Activated CD4-positive, alpha-beta T cell treated with anti-CD3 and anti-CD28 coated beads, Interleukin-2, amount 10 ng/mL, durations not matched to agents 24 days and 14 days (primary cell): ENCODE measurements around the gene PODNL1. TPM values are rescaled to one million over a fixed set of nuclear protein-coding genes. Genes with fewer than 3 reads are reported as not detected.

Experiments
- DNase-seq: peaks from one replicate; pipeline ENCODE4 v3.0.0; 2022
- H3K27ac Mint-ChIP-seq: one replicate; pipeline ENCODE4 v1.8.0; 2022; ENCODE audit warnings: mild to moderate bottlenecking, mixed read lengths
- H3K27me3 Mint-ChIP-seq: one replicate; pipeline ENCODE4 v1.8.0; 2022; ENCODE audit warnings: mixed read lengths
- H3K36me3 Mint-ChIP-seq: one replicate; pipeline ENCODE4 v1.8.0; 2022; ENCODE audit warnings: low read depth, mild to moderate bottlenecking, mixed read lengths
- H3K4me1 Mint-ChIP-seq: one replicate; pipeline ENCODE4 v1.8.0; 2021; ENCODE audit warnings: mixed read lengths
- H3K4me3 Mint-ChIP-seq: one replicate; pipeline ENCODE4 v1.8.0; 2022; ENCODE audit warnings: mild to moderate bottlenecking, moderate library complexity, mixed read lengths
- H3K9me3 Mint-ChIP-seq: one replicate; pipeline ENCODE4 v1.8.0; 2021; ENCODE audit warnings: mixed read lengths
- intact Hi-C: fragments of 100-400 bp; cut with micrococcal nuclease; formaldehyde crosslinking; loops from one replicate; pipeline ENCODE4 v1.15.1; 2023
- total RNA-seq: library from RNA; stranded (reverse); gene quantifications from 2 replicates; pipeline ENCODE4 v1.2.3, GENCODE V29; 2022

Gene PODNL1
- total RNA-seq, 1 donor from 2014 or later: not detected

DNA sequence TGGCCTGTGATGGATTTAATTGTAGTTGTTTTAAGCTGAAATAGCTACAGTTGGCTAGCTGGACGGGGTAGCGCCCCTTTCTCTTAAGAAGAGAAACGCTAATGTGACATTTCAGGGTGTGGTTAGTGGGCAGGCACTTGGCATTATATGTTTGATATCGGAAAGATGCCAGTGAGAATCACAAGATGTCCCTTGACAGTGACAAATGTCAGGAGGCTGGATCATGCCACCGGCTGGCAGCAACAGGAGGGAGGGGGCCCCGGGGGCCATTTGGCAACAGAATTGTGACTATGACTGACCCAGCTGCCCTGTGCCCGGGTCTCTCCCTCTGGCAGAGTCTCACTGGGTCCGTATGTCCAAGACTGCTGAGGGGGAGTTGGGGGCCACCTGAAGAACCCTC, 18.8 kb upstream of the PODNL1 start:
- H3K4me1 Mint-ChIP-seq: peaks cover 9% of the 10 kb centered on the region
- H3K27me3 Mint-ChIP-seq: no peaks in the 10 kb centered on the region
- intact Hi-C loops: no loop called here
- H3K4me3 Mint-ChIP-seq: no peak overlapping the region
- peaks cover 34% of the 10 kb centered on the region for H3K36me3 Mint-ChIP-seq
- H3K9me3 Mint-ChIP-seq: no peaks in the 10 kb centered on the region
- no peak for DNase-seq
- no peak overlapping the region for H3K27ac Mint-ChIP-seq

DNA sequence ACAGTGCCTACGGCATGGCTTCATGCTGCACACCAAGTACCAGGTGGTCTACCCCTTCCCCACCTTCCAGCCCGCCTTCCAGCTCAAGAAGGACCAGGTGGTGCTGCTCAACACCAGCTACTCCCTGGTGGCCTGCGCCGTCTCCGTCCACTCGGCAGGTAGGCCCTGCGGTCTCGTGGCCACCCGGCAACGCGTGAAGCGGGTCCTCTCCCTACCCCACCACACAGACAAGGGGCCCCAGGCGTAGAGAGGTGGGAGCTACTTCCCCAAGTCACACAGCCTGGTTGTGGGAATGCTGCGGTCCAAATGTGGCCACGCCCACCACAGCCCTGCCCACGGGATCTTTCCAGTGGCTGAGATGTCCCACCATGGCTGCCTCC, 18.1 kb upstream of the PODNL1 start:
- Mint-ChIP-seq H3K4me1 (peaks cover 14% of the 10 kb centered on the region), H3K9me3 (no peaks in the 10 kb centered on the region), H3K27ac (no peak overlapping the region), H3K36me3 (peaks cover 30% of the 10 kb centered on the region), H3K4me3 (no peak overlapping the region), H3K27me3 (no peaks in the 10 kb centered on the region)
- intact Hi-C loops: no loop called here
- no peak for DNase-seq

DNA sequence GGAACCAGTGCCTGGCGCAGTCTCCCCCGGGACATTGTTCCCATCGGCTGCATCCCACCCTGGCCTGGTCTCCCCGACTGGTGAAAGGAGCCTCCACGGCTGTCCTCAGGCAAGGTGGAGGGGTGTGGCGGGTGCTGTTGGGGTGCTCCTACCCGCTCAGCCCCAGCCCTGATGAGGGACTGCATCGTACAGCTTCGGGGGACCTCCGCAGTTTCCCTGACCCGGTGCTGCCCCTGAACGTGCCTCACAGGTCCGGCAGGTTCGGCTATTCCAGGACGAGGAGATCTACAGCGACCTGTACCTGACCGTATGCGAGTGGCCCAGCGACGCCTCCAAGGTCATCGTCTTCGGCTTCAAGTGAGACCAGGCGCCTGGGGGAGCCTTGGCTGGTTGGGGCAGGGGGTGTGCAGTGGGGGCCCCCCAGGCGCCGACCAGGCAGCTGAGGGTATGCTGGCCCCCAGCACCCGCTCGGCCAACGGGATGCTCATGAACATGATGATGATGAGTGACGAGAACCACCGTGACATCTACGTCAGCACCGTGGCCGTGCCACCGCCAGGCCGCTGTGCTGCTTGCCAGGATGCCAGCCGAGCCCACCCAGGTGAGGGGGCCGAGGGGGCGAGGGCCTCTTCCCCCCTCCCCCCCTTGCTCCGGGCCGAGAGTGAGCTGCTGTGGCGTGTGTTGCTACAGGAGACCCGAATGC, 17.6 kb upstream of the PODNL1 start:
- H3K9me3 Mint-ChIP-seq: no peaks in the 10 kb centered on the region
- no peak overlapping the region for H3K27ac Mint-ChIP-seq
- peaks cover 29% of the 10 kb centered on the region for H3K36me3 Mint-ChIP-seq

DNA sequence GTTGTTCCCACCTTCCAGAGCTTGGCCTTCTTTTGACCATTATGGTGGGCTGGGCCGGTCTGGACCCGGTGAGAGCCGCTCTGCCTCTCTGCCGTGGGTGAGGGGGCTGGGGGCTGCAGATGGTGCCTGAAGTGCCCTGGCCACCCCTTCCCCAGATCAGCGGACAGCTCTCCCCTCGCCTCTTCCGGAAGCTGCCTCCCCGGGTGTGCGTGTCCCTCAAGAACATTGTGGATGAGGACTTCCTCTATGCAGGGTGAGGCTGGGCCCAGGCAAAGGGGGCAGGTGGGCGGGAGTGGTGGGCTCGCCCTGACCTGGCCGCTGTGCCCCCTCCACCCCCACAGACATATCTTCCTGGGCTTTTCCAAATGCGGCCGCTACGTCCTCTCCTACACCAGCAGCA, 16.0 kb upstream of the PODNL1 start:
- intact Hi-C loops: no loop called here
- no peak for DNase-seq
- peak overlapping the region; percentile 99 for H3K4me3 Mint-ChIP-seq
- peak overlapping the region; percentile 62 for H3K27ac Mint-ChIP-seq
- H3K9me3 Mint-ChIP-seq: no peaks in the 10 kb centered on the region
- H3K36me3 Mint-ChIP-seq: peaks cover 24% of the 10 kb centered on the region
- peaks cover 4% of the 10 kb centered on the region for H3K27me3 Mint-ChIP-seq
- H3K4me1 Mint-ChIP-seq: peaks cover 14% of the 10 kb centered on the region

More for the DNA sequence above, 17.6 kb upstream of the PODNL1 start:
- intact Hi-C loops: no loop called here
- DNase-seq: no peak
- peaks cover 14% of the 10 kb centered on the region for H3K4me1 Mint-ChIP-seq
- no peak overlapping the region for H3K4me3 Mint-ChIP-seq
- H3K27me3 Mint-ChIP-seq: no peaks in the 10 kb centered on the region

DNA sequence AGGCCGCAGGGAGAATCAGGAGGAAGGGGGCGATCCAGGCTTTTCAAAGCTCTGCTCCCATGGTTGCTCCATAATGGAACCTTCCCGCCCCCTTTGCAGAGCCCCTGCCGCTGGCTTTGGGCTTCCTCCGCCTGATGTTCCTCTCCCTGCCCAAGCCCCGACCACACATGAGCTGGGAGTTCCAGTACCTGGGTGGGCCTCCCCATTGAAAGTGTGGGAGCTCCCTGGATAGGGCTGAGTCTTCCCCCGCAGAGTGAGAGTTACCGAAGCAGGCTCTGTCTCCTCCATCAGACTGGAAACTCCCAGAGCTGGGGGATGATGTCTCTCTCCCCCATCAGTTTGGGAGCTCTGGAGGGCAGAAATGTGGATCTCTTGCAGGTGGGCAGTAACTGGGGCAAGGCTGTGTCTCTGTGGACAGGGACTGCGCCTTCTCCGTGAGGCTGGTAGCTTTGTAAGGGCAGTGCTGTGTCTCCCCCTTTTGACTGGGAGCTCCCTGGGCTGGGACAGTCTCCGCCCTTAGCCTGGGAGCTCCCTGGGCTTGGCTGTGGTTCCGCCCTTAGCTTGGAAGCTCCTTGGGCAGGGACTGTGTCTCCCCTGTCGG, 14.8 kb upstream of the PODNL1 start:
- intact Hi-C loops: loop anchor here (1.0 to 2.0 kb wide), 6 partner anchors 33 to 128 kb away; partner anchors contain the start of genes BRME1, CC2D1A, IL27RA and RFX1
- DNase-seq: peak; percentile 68
- Mint-ChIP-seq H3K4me3 (peak overlapping the region; percentile 99), H3K27ac (peak overlapping the region; percentile 75), H3K9me3 (no peaks in the 10 kb centered on the region), H3K36me3 (peaks cover 18% of the 10 kb centered on the region), H3K27me3 (peaks cover 4% of the 10 kb centered on the region), H3K4me1 (peaks cover 14% of the 10 kb centered on the region)

DNA sequence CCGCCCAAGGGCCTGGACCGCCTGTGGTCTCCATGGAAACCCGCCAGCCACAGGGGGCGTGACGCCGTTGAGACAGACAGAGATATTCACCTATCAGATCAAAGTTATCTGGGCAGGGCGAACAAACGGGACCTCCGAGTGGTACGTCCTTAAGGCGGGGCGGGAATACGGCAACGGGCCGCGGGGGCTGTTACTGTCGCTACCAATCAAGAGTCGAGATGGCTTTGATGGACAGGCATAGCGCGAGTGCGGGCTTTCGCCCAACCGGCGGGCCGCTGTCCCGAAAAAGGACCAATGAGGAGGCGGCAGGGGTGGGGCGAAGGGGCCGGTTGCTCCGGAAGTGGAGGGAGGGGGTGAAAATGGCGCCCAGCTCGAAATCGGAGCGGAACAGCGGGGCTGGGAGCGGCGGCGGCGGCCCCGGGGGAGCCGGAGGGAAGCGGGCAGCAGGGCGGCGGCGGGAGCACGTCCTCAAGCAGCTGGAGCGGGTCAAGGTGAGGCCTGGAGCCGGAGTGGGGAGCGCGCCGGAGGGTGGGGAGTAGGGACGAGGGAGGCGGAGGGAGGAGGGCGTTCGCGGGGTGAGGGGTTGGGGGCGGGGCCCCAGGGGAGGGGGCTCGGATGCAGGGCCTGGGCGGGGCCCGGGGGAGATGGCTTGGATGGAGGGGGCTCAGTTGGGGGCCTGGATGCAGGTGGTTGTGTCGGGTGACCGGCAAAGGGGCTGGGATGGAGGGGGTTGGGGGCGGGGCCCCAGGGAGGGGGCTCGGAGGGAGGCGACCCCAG, 14.1 kb upstream of the PODNL1 start, which contains the start of gene DCAF15:
TSS of gene DCAF15 (plus strand) at position 356 of the 777 bp plus-strand sequence. CDS start at position 360, 4 bp downstream.
- H3K4me3 Mint-ChIP-seq: peak within 1 kb of the TSS; percentile 99
- peak; percentile 100 for DNase-seq
- H3K27ac Mint-ChIP-seq: peak within 1 kb of the TSS; percentile 97
- peaks cover 4% of the 10 kb centered on the region for H3K27me3 Mint-ChIP-seq
- no peaks in the 10 kb centered on the region for H3K9me3 Mint-ChIP-seq
- H3K4me1 Mint-ChIP-seq: peaks cover 14% of the 10 kb centered on the region
- intact Hi-C loops: loop anchor here (1.0 to 2.0 kb wide), 6 partner anchors 34 to 129 kb away; partner anchors contain the start of genes BRME1, CC2D1A, IL27RA and RFX1
- H3K36me3 Mint-ChIP-seq: peaks cover 18% of the 10 kb centered on the region

DNA sequence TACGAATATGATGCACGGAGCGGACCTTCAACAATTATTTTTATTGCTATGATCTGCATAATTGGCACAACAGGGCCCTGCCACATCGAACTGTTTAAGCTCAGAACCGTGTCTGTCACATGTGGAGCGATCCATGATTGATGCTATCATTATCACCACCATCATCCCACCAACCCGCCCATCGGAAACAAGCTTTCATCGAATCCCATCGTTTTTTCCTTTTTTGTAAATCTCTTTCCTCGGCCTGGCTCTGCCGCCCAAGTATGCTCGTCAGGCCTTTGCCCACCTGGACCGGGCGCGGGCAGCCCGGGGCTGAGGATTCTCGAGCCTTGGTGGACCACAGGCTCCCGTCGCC, 13.6 kb upstream of the PODNL1 start:
- intact Hi-C loops: loop anchor here (1.0 to 2.0 kb wide), 6 partner anchors 35 to 130 kb away; partner anchors contain the start of genes BRME1, CC2D1A, IL27RA and RFX1
- no peak for DNase-seq
- H3K27ac Mint-ChIP-seq: peak overlapping the region; percentile 97
- H3K4me1 Mint-ChIP-seq: peaks cover 14% of the 10 kb centered on the region
- peaks cover 15% of the 10 kb centered on the region for H3K36me3 Mint-ChIP-seq
- H3K27me3 Mint-ChIP-seq: peaks cover 4% of the 10 kb centered on the region
- no peaks in the 10 kb centered on the region for H3K9me3 Mint-ChIP-seq
- peak overlapping the region; percentile 99 for H3K4me3 Mint-ChIP-seq

DNA sequence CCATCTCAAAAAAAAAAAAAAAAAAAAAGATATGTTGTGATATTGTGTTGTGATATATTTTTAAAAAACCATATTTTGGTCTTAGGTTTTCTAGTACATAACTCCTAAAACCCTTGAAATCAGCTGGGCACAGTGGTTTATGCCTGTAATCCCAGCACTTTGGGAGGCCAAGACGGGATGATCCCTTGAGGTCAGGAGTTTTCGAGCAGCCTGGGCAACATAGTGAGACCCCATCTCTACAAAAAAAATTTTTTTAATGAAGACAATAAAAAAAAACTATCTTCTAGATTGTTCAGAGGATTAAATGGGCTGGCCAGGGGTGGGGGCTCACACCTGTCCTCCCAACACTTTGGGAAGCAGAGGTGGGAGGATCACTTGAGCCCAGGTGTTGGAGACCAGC, 12.8 kb upstream of the PODNL1 start:
- Mint-ChIP-seq H3K27ac (no peak overlapping the region), H3K4me3 (no peak overlapping the region), H3K36me3 (peaks cover 10% of the 10 kb centered on the region), H3K27me3 (peaks cover 4% of the 10 kb centered on the region), H3K9me3 (no peaks in the 10 kb centered on the region), H3K4me1 (peaks cover 14% of the 10 kb centered on the region)
- intact Hi-C loops: no loop called here
- no peak for DNase-seq

DNA sequence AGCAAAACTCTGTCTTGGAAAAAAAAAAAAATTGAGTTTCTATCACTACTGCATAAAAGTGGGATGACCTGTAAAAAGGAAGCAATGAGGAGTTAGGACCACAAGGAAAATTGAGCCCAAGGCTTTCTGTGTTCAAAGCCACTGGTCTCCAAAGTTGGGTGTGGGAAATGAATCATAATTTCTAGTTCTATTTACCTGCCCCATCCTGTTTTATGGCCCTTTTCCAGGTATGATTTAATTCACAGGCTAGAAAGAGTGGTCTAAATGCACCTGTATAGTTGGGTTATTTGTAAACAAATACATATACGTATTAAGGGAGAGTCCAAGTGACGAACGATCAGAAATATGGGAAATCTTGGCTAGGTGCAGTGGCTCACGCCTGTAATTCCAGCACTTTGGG, 8.2 kb upstream of the PODNL1 start:
- Mint-ChIP-seq H3K4me1 (no peaks in the 10 kb centered on the region), H3K36me3 (no peaks in the 10 kb centered on the region), H3K9me3 (no peaks in the 10 kb centered on the region), H3K27ac (no peak overlapping the region), H3K27me3 (peaks cover 5% of the 10 kb centered on the region), H3K4me3 (no peak overlapping the region)
- DNase-seq: no peak
- intact Hi-C loops: no loop called here

DNA sequence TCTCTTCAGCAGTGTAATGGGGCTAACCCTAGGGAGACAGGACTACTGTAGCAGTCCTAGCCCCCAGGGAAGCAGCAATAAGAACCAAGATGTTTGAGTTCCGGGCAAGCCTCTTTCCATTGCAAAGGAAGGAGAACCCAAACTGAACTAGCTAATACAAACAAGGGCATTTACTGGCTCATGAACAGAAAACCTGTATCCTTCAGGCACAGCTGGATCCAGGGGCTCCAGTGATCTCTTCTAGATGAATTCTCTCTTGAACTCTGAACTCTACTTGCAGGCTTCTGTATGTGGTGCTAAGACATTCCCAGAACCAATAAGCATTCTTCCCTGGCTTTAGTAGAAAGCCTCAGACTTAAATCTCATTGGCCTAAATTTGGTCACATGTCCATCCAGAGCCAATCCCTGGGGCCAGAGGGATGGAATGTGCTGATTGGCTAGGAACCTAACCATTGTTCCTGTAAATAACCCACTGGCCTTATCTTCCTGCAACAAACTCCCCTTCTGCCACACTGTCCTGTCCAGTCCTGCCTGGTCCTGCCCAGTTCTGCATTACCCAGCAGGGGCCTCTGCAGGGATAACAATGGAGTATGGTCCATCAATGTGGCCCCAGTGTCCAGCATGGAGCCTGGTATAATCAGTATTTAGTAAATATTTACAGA, 3.9 kb upstream of the PODNL1 start:
- H3K36me3 Mint-ChIP-seq: no peaks in the 10 kb centered on the region
- DNase-seq: no peak
- no peak overlapping the region for H3K27ac Mint-ChIP-seq
- peaks cover 9% of the 10 kb centered on the region for H3K27me3 Mint-ChIP-seq
- no peaks in the 10 kb centered on the region for H3K4me1 Mint-ChIP-seq
- no peak overlapping the region for H3K4me3 Mint-ChIP-seq
- H3K9me3 Mint-ChIP-seq: no peaks in the 10 kb centered on the region
- intact Hi-C loops: no loop called here

DNA sequence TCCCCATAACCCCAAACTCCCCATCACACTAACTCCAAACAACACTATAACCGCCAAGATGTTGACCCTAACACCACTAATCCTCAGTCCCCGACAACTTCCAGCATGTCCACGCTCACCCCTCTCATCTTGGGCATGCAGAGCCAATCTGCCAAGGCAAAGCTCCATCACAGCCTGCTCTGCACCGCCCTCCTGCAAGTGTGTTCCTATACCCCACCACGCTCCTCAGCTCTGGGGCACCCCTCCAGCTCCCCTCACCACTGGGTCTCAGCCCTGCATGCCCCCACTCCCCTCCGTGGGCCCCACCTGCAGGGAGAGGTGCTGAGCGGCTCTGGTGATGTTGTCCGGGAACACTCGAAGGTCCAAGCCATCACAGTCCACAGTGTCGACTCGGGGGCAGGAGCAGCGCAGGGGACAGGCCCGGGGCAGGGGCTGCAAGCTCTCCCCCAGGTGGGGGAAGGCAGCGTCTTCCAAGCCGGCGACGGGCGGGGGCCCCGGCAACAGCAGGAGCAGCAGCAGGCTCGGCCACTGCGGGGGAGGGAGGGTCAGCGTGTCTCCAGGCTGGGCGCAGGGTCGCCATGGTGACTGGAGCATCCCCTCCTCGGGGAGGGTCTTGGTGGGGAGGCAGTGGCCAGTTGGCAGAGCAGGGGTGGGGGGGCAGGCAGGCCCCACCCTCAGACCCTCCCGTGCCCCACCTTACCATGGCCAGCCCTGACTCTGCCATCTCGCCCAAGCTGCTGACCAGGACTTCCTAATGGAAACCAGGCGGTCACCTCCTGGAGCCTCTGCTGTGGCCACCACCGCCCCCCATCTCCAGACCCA, 527 bp downstream of the PODNL1 start:
- no peak for DNase-seq
- H3K27me3 Mint-ChIP-seq: peaks cover 11% of the 10 kb centered on the region
- H3K27ac Mint-ChIP-seq: no peak overlapping the region
- peaks cover 3% of the 10 kb centered on the region for H3K4me1 Mint-ChIP-seq
- H3K9me3 Mint-ChIP-seq: no peaks in the 10 kb centered on the region
- no peaks in the 10 kb centered on the region for H3K36me3 Mint-ChIP-seq
- intact Hi-C loops: no loop called here
- H3K4me3 Mint-ChIP-seq: no peak overlapping the region

DNA sequence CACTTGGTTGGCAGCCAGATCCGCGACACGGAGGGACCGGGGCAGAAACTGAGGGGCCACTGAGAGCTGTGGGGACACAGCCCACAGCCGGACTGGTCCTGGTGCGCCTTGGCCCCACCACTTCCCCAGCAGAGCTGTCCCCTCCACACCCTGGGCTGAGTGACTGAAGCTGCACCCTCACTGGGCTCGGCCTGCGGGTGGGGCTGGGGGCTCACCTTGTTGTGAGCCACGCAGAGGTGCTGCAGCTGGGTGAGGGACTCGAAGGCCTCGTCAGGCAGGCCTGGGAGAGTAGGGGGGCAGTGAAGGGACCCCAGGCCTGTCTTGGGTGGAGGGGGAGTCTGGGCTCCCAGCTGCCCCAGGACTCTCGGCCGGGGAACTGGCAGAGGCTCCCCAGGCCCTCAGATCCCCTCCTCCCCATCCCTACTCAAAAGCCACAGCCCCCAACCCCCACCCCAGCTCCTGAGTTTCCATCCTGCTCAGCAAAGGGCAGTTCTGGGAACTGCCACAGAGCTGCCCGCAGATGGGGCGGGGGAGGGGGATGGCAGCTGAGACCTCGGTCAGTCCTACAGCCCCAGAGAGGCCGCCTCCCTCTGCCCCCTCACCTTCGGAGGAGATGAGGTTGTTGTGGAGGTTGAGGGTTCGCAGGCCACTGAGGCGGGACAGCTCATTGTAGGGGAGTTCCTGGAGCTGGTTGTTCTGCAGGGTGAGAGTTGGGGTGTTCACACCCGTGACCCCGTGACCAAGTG, 2.3 kb downstream of the PODNL1 start:
- Mint-ChIP-seq H3K27me3 (peaks cover 9% of the 10 kb centered on the region), H3K4me1 (peaks cover 3% of the 10 kb centered on the region), H3K9me3 (no peaks in the 10 kb centered on the region), H3K4me3 (no peak overlapping the region), H3K36me3 (no peaks in the 10 kb centered on the region), H3K27ac (no peak overlapping the region)
- DNase-seq: no peak
- intact Hi-C loops: no loop called here
